Stimulated activated CD4-positive, alpha-beta T cell treated with anti-CD3 and anti-CD28 coated beads, Interleukin-12 subunit alpha, Interleukin-12 subunit beta, amount 100 ng/mL, for 4 hours (primary cell): ENCODE measurements around the gene SV2B.

Experiments
- DNase-seq: peaks from one replicate; pipeline ENCODE4 v3.0.0-alpha.2; 2020

The SV2B gene

DNA sequence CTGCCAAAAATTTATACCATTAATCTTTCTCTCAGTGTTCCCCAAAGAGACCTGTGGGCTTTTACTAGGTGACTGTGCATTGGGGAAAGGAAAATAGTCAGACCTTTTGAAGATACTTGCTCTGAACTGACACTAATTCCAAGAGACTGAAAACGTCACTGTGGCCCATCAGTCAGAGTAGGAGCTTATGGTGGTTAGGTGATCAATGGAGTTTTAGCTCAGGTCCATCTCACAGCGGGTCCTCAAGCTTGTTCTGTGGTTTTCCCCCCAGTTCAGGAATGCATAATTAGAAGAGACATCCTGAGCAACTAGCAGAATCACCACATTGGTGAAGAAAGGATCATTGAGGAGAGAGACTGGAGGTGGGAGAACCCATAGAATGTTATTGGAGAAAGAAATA lies 134.7 kb downstream of the SV2B start:
- no peak for DNase-seq

DNA sequence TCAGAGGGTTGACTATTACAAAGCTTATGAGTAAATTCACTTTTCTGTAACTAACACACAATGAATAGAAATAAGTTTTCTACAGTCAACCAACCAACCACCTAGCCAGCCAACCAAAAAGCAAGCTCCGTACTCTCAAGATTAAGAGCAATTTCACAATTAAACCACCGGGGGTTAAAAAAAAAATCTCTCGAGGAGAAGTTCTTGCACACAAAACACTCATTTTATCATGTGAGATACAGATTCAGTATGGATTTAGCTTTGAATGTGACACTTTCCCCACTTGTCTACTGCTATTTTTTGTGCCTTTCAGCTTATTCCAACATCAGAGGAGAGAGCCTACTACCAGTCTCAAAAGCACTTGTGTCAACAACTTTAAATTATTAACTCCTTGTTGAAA lies 135.3 kb downstream of the SV2B start:
- no peak for DNase-seq

DNA sequence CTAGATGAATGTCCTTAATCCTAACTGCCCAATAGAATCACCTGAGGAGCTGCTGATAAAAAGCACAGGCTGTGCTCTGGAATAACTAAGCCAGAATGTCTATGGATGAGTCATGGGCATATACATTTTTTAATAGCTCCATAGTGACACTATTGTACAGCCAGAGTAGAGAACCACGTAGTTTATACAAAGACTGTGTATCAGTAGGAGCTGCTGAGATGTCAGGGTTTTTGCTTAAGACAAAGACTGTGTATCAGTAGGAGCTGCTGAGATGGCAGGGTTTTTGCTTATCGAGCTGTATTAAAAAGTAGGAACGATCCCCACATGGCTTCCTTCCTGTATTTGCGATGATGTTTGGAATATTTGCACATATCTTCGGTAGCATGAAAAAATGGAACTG lies 137.4 kb downstream of the SV2B start:
- DNase-seq: no peak

DNA sequence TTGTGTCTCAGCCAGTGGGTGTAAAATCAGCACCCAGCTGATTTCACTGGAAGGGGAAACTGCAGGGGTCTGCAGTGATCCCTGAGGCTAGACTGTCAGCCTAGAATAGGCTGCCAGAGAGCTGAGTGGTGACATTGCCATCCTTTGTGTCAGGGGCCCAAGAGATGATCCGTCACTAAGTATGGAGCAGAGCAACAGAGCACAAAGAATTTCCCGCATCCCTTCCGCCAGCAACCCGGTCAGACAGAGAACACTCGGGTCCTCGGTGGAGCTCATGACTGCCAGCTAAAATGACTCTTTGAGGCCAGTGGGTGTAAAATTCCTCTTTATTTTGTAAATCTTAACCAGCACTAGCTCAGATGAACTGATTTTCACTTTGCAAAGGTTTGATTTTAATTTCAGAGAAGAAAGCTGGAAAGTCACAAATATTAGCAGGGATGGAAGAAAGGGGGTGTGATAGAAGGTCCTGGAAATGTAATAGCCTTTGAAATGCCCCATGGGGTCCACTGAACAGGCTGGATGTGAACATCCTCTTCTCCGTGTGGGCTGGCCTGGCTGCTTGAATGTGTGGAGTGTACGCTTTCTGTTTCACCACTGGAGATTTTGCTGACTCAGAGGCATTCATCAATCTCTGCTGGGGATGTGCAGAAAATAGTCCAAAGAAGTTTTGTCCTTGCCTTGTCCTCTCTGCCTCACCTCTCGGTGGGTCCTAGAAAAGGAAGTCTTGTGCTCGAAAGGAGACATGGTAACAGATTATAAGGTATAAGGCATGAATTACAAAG lies 138.8 kb downstream of the SV2B start:
- no peak for DNase-seq

DNA sequence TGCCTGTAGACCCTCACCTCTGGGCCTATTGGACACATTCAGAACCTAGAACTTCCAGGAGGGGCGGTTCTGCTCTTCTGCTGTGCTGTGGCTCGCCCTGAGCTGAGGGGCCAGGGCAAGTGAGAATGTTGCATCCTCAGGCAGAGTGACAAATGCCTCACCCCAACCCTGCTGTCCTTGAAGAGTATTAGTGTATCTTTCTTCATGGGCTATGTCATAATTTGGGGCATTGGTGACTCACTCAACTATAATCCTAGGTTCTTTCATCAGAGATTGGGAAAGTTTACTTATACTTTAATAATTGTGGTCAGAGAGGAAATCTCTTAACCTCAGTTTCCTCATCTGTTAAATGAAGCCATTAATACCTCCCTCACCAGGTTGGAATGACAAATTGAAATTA lies 143.8 kb downstream of the SV2B start:
- DNase-seq: no peak

DNA sequence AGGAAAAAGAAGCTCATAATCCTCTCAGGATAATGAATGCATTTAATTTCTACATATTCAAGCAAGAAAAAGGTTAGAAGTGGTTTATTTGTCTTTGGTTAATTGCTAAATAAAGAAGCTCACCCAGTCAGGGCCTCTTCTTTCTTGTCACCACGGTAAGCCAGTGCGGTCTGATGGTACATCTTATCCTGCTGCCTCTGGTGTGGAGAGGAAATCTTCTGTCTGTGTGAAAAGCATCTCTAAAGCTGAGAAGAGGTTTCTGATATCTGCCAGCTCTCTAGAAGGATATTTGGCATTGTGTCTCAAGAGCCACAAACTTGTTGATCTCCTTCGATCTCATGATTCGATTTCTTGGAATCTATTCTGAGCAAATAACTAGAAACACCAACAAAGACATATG lies 144.9 kb downstream of the SV2B start:
- DNase-seq: no peak

GRCh38 chr15:91246998-91247397 lies 146.9 kb downstream of the SV2B start:
- no peak for DNase-seq

DNA sequence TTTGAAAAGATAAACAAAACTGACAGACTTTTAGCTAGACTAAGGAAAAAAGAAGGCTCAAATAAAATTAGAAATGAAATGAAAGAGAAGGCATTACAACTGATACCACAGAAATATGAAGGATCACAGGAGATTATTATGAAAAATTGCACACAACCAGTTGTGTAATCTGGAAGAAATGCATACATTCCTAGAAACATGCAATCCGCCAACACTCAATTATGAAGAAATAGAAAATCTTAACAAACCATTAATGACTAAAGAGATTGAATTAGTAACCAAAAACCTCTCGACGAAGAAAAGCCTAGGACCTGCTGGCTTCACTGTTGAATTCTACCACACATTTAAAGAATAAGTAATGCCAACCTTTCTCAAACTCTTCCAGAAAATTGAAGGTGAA lies 149.5 kb downstream of the SV2B start:
- no peak for DNase-seq

DNA sequence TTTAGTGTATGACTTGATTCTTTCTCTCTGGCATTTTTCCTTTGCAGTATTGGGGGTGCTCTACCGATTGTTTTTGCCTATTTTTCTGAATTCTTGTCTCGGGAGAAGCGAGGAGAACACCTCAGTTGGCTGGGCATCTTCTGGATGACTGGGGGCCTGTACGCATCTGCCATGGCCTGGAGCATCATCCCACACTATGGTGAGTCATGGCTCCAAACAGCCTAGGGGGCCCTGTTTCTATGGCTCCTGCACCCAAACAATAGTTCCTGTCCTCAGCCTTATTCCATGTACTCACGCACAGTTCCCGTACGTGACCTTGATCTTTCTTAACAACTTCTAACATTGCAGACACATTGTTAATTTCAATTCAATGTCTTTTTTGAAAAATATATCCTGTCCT lies 152.3 kb downstream of the SV2B start:
- no peak for DNase-seq

GRCh38 chr15:91252756-91253155 lies 152.7 kb downstream of the SV2B start:
- DNase-seq: no peak

- DNase-seq: no peak
Measured at GRCh38 chr15:91253605-91254004, 153.5 kb downstream of the SV2B start.

GRCh38 chr15:91254766-91255165 lies 154.7 kb downstream of the SV2B start:
- DNase-seq: no peak

DNA sequence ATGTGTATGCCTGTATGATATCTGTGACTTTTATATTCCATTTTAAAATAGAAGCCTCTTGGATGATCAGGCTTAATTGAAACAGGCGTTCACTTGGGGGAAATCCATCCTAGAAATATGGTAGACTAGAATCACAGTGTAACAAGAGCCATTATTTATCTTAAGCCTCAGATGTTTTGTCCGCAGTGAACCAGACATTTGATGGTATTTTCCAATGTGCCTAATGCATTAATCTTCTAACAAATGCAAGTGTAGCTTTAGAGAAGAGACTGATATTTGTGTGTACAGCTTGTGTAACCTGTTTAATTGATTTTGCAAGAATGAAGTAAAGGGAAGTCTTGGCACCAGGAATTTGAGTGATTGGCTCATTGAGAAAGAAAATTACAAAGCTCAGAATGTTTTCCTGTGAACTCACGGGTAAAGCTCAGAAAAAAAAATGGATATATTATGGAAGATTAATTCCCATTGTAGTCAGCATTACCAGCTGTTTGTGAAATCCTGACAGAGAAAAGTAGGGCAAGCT lies 155.7 kb downstream of the SV2B start:
- no peak for DNase-seq

GRCh38 chr15:91257746-91258414 lies 157.8 kb downstream of the SV2B start:
- DNase-seq: no peak

GRCh38 chr15:91258415-91258759 lies 158.3 kb downstream of the SV2B start:
- DNase-seq: no peak

DNA sequence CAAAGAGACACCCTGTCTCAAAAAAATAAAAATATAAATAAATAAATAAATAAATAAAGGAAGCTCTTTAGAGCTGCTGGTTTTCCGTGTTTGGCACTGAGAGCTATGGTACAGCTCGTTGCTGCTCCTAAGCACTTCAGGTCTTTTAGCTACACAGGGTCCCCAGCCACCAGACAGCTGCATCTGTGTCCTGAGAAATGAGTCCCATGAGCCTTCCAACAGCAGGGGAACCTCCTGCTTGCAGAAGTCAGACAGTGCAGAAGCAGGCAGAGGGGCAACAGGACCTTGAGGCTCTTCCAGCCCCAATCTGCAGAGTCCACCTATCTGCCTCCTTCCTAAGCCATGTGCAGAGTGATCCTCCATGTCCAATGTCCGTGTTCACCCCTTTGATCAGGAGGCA lies 159.0 kb downstream of the SV2B start:
- no peak for DNase-seq

GRCh38 chr15:91261345-91261744 lies 161.3 kb downstream of the SV2B start:
- no peak for DNase-seq

- DNase-seq: no peak
Measured at GRCh38 chr15:91263632-91264531, 163.8 kb downstream of the SV2B start.

GRCh38 chr15:91264651-91265351 lies 164.7 kb downstream of the SV2B start:
- no peak for DNase-seq

- no peak for DNase-seq
Measured at GRCh38 chr15:91265416-91265940, 165.4 kb downstream of the SV2B start.

DNA sequence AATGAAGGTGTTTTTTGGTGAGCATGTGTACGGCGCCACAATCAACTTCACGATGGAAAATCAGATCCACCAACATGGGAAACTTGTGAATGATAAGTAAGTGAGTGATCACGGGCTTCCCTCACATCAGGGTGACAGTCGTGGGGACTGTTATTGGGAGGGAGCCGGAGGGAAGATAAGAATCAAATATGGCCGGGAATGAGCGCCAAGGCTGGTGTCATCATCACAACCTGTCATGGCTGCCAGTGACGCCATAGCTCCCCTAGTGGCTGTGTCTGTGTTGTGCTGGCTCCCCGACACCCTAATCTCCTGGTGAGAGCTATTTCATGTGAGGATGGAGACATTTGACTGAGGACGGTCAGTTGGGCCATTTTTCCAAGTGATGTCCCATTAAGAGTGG lies 168.5 kb downstream of the SV2B start:
- no peak for DNase-seq

DNA sequence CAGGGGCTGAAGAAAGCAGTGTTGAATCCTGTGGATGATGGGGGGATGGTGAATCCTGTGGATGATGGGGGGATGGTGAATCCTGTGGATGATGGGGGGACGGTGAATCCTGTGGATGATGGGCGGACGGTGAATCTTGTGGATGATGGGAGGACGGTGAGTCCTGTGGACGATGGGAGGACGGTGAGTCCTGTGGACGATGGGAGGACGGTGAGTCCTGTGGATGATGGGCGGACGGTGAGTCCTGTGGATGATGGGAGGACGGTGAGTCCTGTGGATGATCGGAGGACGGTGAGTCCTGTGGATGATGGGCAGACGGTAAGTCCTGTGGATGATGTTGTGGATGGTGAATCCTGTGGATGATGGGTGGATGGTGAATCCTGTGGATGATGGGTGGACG lies 170.7 kb downstream of the SV2B start:
- no peak for DNase-seq
